ENCODE measurements around the gene MMAA. TPM values are rescaled to one million over a fixed set of nuclear protein-coding genes. Genes with fewer than 3 reads are reported as not detected.
A peak's percentile ranks its signal among the peaks of the same experiment; 100 is the strongest.
"Not testable (repeated sequence)": the region's sequence is repeated elsewhere in the genome, so short reads cannot be mapped to it uniquely, and the experiment has no call there.

Gene MMAA
- total and polyA plus RNA-seq, 12 donors = 4.8 to 19.9 (median 13.1) TPM

DNA sequence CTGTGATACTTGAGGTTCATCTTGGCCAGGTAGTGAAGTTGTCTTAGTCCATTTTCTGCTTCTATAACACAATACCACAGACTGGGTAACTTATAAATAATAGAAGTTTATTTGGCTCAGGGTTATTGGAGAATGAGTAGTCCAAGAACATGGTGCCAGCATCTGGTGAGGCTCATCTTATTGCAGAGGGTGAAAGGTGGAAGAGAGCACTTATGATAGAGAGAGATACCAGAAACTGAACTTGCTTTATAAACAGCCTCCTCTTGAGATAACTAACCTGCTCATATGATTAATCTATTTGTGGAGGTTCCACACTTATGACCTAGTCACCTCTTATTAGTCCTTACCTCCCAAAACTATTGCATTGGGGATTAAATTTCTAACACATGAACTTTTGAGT lies 62.3 kb downstream of the MMAA start:
- Histone ChIP-seq H3K4me3 (no peak overlapping the region), H3K27ac (no peak overlapping the region), H3K36me3 (replicated peaks in 1 of 2) (no peaks in the 10 kb centered on the region), H3K9me3 (replicated peaks in 1 of 3) (no peaks in the 10 kb centered on the region), H3K27me3 (no peaks in the 10 kb centered on the region), H3K4me1 (replicated peaks in 1 of 2) (peaks cover 11 to 21% of the 10 kb centered on the region in 2 donors)
- TF ChIP-seq, protein P1, sequence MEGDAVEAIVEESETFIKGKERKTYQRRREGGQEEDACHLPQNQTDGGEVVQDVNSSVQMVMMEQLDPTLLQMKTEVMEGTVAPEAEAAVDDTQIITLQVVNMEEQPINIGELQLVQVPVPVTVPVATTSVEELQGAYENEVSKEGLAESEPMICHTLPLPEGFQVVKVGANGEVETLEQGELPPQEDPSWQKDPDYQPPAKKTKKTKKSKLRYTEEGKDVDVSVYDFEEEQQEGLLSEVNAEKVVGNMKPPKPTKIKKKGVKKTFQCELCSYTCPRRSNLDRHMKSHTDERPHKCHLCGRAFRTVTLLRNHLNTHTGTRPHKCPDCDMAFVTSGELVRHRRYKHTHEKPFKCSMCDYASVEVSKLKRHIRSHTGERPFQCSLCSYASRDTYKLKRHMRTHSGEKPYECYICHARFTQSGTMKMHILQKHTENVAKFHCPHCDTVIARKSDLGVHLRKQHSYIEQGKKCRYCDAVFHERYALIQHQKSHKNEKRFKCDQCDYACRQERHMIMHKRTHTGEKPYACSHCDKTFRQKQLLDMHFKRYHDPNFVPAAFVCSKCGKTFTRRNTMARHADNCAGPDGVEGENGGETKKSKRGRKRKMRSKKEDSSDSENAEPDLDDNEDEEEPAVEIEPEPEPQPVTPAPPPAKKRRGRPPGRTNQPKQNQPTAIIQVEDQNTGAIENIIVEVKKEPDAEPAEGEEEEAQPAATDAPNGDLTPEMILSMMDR (IDR thresholded peaks at IDR 0.05) = no peak
- TF ChIP-seq POLR2A (IDR thresholded peaks at IDR 0.05) = no peak
- no peak for DNase-seq
- intact Hi-C loops (cut with DNase I) = no loop called here

DNA sequence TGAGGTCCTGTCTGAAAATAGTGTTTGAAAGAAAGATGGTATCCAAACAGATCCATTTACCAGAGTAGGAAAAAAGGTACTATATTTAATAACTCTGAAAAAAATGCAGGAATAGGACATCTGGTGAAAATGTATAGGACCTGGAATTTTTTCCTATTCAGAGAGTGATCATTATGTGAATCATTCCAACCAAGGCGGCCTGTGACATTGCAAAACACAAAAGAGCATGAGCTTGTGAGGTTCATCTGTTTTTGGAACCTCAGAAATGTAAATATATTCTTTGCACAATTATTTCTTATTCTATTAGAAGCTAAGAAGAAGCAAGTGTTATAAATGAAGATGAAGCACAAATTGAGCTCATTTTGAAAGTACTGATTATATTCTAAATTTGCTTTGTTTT lies 62.8 kb downstream of the MMAA start:
- no peaks in the 10 kb centered on the region for H3K9me3 ChIP-seq (replicated peaks in 1 of 3)
- no peak overlapping the region for H3K4me3 ChIP-seq
- 48 to 69% (median 60%) methylated on average over 1 of the region's 1 CpG for WGBS, 4 donors
- H3K27me3 ChIP-seq = no peaks in the 10 kb centered on the region
- TF ChIP-seq, protein P1 (IDR thresholded peaks at IDR 0.05) = no peak
- no peak for TF ChIP-seq POLR2A (IDR thresholded peaks at IDR 0.05)
- H3K4me1 ChIP-seq (replicated peaks in 1 of 2) = peaks cover 11 to 21% of the 10 kb centered on the region in 2 donors
- H3K27ac ChIP-seq = no peak overlapping the region
- H3K36me3 ChIP-seq (replicated peaks in 1 of 2) = no peaks in the 10 kb centered on the region
- DNase-seq = peak in 1 of 7 donors; percentile 18
- intact Hi-C loops (cut with DNase I) = no loop called here

DNA sequence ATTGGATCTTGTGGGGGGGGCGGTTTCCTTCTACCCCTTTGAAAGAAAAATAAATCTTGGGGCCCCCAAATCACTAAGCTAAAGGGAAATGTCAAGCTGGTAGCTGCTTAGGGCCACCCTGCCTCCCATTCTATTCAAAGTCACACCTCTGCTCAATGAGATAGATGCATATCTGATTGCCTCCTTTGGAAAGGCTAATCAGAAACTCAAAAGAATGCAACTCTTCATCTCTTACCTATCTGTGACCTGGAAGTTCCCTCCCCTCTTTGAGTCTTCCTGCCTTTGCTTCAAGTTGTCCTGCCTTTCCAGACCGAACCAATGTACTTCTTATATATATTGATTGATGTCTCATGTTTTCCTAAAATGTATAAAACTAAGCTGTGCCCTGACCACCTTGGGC lies 67.8 kb downstream of the MMAA start:
- H3K27ac ChIP-seq = no peak overlapping the region
- no peak for TF ChIP-seq POLR2A (IDR thresholded peaks at IDR 0.05)
- TF ChIP-seq, protein P1 (IDR thresholded peaks at IDR 0.05) = no peak
- WGBS, 4 donors = 56 to 77% (median 68%) methylated on average over 2 of the region's 2 CpGs
- intact Hi-C loops (cut with DNase I) = no loop called here
- no peak overlapping the region for H3K4me3 ChIP-seq
- H3K9me3 ChIP-seq (replicated peaks in 1 of 3) = no peaks in the 10 kb centered on the region
- H3K36me3 ChIP-seq (replicated peaks in 1 of 2) = no peaks in the 10 kb centered on the region
- no peak for DNase-seq
- H3K27me3 ChIP-seq = no peaks in the 10 kb centered on the region
- H3K4me1 ChIP-seq (replicated peaks in 1 of 2) = peaks cover 0 to 4% of the 10 kb centered on the region in 2 donors

DNA sequence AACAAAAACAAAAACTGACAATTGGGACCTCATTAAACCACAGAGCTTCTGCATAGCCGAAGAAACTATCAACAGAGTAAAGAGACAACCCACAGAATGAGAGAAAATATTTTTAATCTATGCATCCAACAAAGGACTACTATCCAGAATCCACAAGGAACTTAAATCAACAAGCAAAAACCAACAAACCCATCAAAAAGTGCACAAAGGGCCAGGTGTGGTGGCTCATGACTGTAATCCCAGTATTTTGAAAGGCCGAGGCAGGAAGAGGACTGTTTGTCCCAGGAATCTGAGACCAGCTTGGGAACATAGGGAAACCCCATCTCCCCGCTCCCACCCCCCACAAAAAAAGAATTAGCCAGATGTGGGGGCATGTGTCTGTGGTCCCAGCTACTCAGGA lies 71.4 kb downstream of the MMAA start:
- no peak for TF ChIP-seq POLR2A (IDR thresholded peaks at IDR 0.05)
- TF ChIP-seq, protein P1 (IDR thresholded peaks at IDR 0.05) = no peak
- Histone ChIP-seq H3K9me3 (replicated peaks in 1 of 3) (no peaks in the 10 kb centered on the region), H3K4me1 (replicated peaks in 1 of 2) (no peaks in the 10 kb centered on the region), H3K27ac (no peak overlapping the region), H3K27me3 (no peaks in the 10 kb centered on the region), H3K4me3 (no peak overlapping the region), H3K36me3 (replicated peaks in 1 of 2) (no peaks in the 10 kb centered on the region)
- 91 to 95% (median 92%) methylated on average over 3 of the region's 3 CpGs for WGBS, 4 donors
- no peak for DNase-seq
- intact Hi-C loops (cut with DNase I) = no loop called here

DNA sequence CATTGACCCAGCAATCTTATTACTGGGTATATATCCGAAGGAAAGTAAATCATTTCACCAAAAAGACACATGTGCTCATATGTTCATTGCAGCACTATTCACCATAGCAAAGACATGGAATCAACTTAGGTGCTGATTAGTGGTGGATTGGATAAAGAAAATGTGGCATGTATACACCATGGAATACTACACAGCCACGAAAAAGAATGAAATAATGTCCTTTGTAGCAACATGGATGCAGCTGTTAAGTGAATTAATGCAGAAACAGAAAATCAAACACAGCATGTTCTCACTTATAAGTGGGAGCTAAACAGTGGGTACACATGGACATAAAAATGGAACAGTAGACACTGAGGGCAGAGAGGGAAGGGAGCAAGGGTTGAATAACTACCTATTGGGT lies 72.2 kb downstream of the MMAA start:
- H3K36me3 ChIP-seq (replicated peaks in 1 of 2); H3K4me1 ChIP-seq (replicated peaks in 1 of 2); H3K9me3 ChIP-seq (replicated peaks in 1 of 3); H3K4me3 ChIP-seq; H3K27ac ChIP-seq; DNase-seq; intact Hi-C loops (cut with DNase I); H3K27me3 ChIP-seq: not testable (repeated sequence)
- WGBS, 4 donors = 77 to 91% (median 88%) methylated on average over 2 of the region's 2 CpGs

Data from adrenal gland (tissue), 12 donors.